Cardiac fibroblast (primary cell): ENCODE data around the gene LRRC51.

Source experiments
- DNase-seq, 2 donors: peaks; one replicate each; pipeline versions ENCODE4 v3.0.0 to v3.0.0-alpha.2; 2010; ENCODE audit warnings: low read depth in 2 of 2
- H3K4me3 ChIP-seq, 2 donors: replicated peaks in 1 of 2; 1 replicate in 1 of 2; 2 replicates in 1 of 2; pipeline ENCODE4 v1.5.1; 2011; ENCODE audit warnings: low read depth in 2 of 2, low read length in 2 of 2, mild to moderate bottlenecking in 2 of 2, moderate library complexity in 1 of 2
- TF ChIP-seq, protein P1 (sequence below): IDR thresholded peaks from one replicate; pipeline ENCODE4 v1.5.1; 2011; ENCODE audit warnings: low read depth, mild to moderate bottlenecking, low read length, inconsistent platforms

Gene LRRC51, protein sequence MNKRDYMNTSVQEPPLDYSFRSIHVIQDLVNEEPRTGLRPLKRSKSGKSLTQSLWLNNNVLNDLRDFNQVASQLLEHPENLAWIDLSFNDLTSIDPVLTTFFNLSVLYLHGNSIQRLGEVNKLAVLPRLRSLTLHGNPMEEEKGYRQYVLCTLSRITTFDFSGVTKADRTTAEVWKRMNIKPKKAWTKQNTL

DNA sequence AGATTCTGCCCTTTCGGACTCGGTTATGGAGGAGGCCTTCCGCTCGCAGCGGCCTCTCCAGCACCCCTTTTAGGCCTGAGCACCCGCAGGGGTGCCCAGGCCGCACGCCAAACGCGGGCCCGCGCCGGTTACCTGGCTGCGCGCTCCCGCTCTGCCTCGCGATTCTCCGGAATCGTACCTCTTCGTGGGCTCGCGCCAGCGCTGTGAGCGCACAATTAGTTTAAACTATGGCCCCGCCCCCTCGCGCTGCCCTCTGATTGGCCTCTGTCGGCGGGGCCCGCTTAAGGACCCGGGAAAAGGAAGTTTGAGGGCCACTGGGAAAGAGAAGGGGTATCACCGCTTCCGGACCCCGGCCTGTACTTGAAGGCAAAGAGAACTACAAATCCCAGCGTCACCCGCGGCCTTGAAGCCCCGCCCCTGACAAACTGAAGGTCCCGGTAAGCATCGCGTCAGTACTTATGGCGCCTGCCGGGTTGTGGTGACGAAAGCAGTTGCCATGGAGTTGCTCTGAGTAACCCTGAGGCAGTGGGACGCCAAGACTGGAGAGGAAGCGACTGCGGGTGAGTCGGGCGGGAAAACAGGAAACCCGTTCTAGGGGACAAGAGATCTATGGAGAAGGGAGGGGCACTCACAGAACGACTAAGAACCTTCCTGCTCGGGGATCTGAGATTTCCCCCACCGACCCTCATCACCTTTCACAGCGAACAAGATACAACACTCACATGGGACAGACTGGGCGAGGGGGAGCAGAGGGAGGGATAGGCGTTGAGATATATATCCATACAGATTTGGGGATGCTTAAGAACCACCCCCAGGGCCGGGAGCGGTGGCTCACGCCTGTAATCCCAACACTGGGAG is at the start of gene LRRC51, which contains the start of gene NUMA1:
LRRC51 (plus strand) TSS at position 525 of the 858 bp plus-strand sequence. CDS start 8,234 bp downstream, outside the sequence.
NUMA1 (minus strand) TSS at position 217 of the 858 bp plus-strand sequence. CDS start 44,599 bp downstream, outside the sequence.
- peak; percentile 100 for DNase-seq
- H3K4me3 ChIP-seq = peak within 1 kb of the TSS; percentile 61 to 75
- TF ChIP-seq, protein P1, sequence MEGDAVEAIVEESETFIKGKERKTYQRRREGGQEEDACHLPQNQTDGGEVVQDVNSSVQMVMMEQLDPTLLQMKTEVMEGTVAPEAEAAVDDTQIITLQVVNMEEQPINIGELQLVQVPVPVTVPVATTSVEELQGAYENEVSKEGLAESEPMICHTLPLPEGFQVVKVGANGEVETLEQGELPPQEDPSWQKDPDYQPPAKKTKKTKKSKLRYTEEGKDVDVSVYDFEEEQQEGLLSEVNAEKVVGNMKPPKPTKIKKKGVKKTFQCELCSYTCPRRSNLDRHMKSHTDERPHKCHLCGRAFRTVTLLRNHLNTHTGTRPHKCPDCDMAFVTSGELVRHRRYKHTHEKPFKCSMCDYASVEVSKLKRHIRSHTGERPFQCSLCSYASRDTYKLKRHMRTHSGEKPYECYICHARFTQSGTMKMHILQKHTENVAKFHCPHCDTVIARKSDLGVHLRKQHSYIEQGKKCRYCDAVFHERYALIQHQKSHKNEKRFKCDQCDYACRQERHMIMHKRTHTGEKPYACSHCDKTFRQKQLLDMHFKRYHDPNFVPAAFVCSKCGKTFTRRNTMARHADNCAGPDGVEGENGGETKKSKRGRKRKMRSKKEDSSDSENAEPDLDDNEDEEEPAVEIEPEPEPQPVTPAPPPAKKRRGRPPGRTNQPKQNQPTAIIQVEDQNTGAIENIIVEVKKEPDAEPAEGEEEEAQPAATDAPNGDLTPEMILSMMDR = no peak

DNA sequence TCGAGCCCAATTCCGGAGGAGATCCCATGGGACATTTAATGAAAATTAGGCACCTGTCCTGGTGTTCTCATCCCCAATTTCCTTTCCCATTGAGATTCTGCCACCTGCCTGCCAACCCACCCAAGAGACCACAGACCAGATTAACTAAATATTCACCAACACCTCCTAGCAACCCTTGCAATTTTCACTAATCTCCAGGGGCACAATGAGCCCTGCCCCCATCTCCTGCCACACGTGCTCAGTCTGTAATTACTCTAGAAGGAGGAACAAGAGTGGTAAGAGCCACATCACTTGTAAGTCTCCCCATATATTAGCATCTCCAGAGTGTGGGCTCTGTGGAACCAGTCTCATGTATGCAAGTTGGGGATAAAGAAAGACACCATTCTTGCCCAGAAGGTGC is 44.0 kb upstream of the LRRC51 start:
- H3K4me3 ChIP-seq = no peak overlapping the region
- no peak for DNase-seq
- TF ChIP-seq, protein P1 = no peak

DNA sequence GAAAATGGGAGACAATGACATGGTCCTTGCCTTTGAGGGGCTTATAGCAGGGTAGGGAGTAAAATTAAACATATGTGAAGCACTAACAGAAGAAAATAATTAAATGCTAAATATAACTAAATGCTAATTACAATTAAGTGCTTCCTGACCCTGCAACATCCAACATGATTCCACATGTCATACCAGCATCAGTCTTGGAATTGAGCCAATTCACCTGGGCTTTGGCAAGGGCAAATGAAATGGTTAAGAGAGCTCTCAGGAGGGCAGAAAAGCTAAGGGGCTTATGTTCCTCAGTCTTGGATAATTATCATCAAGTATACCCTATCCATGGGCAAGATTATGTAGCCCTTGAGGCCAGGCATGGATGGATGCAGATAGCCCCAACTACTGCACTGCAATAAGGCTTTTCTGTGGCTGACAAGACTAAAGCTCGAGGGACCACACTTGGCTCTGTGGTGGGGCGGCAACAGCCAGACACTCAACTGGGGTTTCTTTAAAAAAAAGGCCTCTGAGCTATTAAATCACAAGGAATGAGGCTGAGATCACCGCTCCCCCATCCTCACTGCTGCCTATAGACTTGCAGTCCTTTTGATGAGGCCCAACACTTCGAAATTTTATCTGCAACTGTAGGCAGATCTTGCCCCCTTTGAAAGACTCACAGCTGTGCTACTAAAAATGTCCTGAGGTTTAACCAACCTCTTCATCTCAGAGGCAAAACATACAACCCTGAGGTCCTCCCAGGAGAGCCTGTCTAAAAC is 42.9 kb upstream of the LRRC51 start:
- H3K4me3 ChIP-seq = peak overlapping the region; percentile 66 to 68
- TF ChIP-seq, protein P1 = no peak
- peak; percentile 18 to 26 for DNase-seq

DNA sequence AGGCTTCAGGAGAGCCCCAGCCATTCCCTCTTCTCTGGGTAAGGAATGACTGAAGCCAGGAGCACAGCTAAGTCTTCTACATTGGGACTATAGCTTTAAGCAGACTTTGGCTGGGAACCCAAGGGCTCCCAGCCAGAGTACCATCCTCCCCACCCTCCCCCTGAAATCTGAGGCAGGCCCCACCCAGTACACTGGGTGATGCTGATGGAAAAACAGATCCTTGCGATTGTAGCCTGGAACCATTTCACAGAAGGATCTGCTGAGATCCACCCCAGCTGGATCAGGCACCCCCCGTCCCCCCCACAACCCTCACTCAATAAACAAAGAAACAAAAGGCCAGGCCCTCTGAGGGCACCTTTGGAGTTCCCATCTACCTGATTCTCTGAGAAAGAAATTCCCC is 42.2 kb upstream of the LRRC51 start:
- TF ChIP-seq, protein P1 = no peak
- peak overlapping the region; percentile 66 to 68 for H3K4me3 ChIP-seq
- DNase-seq = peak; percentile 73 to 82

DNA sequence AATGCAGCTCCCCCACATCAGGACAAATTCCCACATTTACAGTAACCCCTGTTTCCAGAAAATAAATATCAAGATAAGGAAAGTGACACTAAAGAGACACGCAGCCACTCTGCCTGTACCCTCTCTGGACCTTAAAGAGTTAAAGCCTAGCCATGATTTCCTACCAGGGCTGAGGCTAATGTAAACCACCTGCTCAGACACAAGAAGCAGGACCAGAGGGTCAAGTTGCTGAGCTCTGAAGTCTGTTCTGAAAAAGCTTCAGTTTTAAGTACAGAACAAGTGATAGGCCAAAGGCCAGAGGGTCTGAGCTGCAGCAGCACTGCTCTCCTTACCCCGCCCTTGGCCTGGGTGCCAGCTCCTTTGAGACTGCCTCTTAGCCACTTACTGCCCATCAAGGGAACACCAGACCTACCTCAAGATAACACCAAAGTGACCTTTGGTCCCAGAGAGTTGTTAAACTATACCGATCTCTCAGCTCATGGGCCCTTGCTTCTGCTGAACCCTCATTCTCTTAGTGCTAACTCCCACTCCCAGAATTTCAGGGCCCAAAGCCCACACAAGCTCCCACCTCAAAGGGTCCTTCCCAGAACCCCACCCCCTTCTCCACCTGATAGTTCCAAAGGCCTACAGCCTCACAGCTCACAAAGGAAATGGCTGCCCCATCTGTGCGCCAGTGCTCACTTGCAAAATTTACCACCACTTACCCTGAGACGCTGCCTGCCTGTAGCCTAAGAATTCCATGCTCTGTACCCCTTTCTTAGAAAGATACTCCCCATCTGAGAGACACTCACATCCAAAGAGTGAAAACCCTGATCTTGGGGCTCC is 41.4 kb upstream of the LRRC51 start:
- H3K4me3 ChIP-seq = peak overlapping the region; percentile 66 to 68
- TF ChIP-seq, protein P1 = no peak
- DNase-seq = peak; percentile 28 to 50

DNA sequence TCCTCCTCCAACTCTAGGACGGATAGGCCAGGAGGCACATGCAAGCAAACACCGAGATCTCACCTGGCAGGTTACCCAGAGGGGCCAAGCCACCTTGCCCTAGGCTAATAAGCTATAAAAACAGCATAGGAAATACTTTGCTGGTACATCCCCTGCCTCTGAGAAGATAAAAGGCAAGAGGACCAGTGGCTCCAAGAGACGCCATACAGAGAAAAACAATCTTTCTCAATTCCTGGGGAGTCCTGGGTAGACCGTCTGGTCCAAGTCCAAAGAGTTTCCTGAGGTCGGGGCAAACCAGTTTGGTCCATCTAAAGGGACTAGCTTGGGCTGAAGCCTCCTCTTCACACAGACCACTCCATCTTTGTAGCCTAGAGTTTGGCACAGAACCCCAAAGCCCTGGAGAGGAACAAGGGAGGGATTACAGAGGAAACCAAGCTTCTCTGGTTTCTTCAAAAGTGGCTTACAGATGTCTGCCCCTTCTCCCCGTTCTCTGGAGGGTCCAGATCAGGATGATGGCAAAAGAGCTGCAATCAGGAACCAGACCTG is 40.7 kb upstream of the LRRC51 start:
- peak overlapping the region; percentile 66 to 68 for H3K4me3 ChIP-seq
- TF ChIP-seq, protein P1 = no peak
- DNase-seq = no peak
